HG03442 (cell line): Measurements from ENCODE around the gene FREM3.
"Not testable (repeated sequence)": the region's sequence is repeated elsewhere in the genome, so short reads cannot be mapped to it uniquely, and the experiment has no call there.

Experiments used
- ATAC-seq: cut with Tn5 transposase; IDR thresholded peaks from one replicate; pipeline ENCODE4 v1.9.1; 2021; ENCODE audit warnings: mild to moderate bottlenecking, moderate library complexity; ENCODE audit not compliant: unreplicated experiment

The FREM3 gene

DNA sequence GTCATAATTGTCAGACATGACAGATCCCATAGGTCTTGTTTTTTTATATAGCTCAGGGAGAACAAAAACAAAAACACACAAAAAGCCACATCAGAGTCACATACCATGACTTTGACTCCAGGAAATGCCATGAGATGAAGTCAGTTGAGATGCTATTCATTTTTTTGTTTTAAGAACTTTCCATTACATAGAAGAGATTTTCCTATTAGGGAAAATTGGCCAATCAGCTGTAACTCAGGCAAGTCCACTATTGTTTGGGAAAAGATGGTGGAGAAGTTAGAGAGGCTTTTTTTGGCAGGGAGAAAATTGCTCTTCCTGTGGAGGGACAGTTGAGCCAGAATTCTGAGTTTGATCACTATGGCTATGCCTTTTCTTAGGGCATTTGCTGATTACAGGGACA, 114.4 kb downstream of the FREM3 start:
- ATAC-seq, result no peak

DNA sequence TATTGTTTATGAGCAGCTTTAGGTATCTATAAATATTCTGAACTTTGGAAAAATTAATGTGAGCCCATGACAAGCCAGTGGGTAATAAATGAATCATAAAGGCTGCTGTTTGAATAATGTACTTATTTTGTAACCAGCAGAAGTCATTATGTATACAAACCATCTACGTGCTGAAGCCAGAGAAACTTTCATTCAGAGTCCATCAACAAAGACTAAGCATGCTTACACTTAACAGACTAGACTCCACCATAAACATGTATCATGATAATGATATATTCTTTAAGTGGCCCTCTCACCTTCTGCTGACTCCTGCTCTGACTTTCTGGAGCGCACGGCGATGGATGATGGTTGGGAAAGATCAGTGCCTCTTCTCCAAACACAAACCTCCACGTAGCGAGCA, 114.9 kb downstream of the FREM3 start:
- no peak for ATAC-seq

DNA sequence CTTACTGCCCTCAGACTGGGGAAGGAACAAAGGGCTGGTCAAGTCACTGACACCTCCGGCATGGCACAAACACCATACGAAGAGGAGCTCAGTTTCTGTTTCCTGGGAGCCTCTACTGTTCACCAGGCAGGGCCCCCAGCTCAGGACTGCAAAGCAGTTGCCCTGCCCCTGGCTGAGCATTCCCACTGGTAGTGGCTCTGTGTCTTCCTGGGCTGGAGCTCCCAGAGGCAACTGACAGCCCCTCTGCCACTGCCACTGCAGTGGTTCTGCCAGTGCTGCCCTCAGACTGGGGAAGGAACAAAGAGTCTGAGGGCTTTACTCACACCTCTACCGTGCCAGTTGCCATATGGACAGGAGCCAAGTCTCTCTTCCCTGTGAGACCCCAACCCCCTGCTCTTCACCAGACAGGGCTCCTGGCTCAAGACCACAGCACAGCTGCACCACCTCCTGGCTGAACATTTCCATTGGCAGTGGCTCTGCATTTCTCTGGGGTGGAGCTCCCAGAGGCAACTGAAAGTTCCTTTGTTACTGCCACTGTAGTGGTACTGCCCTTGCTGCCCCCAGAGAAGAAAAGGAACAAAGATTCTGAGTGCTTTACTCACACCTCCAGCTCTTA, 119.0 kb downstream of the FREM3 start:
- no peak for ATAC-seq

DNA sequence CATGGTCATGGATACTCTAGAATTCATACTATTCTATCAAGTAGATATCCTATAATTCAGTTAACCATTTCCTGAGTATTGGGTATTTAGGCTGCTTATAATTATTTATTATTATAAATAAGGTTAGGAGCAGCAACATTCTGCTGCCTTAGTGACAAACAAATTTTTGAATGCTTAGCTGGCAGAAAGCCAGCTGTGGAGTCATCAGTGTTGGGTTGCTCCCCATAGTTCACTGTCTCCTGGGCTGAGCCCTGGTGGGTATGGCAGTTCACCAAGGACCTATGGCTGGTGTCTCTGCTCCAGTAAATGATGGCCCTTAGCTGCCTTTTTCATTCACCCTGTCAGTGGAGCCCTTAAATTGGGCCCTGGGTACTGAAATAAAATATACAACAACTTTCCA, 125.1 kb downstream of the FREM3 start:
- no peak for ATAC-seq

DNA sequence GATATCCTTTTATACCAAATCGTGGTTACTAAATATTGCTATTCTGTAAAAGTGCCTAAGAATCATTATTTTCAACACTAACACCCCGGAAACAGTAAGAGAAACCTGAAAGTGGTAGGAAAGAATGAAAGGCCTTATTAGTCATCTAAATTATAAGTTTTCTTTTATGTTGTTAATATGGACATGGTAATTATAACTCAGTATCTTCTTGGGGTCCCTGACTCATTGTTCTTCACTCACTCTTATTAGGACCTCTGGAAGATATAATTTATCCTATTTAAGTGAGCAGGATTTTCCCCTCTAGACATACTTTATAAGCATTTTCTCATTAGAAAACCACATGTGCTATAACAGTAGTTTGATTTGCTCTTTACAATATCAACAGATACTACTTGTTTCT, 136.0 kb downstream of the FREM3 start:
- ATAC-seq, result no peak

GRCh38 chr4:143559757-143560147, 140.7 kb downstream of the FREM3 start:
- ATAC-seq, result peak; percentile 25

DNA sequence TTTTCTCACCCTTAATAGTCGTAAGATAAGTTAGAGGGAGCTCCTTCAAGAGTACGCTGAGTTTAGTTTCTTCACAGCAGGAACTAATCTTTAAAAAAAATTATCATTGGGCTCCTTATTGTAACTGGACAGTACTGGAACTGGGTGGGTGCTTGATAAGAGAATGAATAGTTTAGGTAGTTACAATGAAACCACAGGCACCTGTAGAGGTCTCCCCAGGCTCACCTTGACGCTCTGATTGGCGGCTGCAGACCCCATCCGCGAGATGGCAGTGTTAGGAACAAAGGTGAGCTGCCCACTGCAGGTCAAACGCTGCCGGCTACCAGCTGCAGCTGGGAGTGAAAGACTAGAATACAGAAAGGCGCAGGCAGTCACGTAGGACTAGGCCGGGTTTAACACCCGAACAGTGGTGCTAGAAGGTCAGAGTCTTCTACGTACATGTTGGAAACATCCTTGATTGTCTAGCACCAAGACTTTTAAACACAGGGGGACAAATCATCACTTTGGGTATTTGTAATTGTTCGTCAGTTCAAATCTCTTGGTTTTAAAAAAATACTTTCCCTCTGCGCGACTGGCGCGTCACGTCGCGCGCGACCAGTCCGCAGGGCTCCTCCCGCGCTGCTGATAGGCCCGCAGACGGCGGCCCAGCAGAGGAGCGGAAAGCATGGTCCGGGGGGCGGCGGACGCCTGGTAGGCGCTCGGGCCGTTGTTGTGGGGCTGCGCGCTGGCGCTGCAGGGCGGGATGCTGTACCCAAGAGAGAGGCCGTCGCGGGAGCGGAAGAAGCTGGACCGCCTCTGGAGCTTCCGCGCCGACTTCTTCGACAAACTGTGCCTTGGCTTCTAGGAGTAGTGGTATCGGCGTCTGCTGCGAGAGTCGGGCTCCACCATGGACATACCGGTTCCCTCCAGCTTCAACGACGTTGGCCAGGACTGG, 141.4 kb downstream of the FREM3 start:
- ATAC-seq, result peak; percentile 81

GRCh38 chr4:143558286-143558685, 142.2 kb downstream of the FREM3 start:
- no peak for ATAC-seq

- ATAC-seq, result no peak
Observed at GRCh38 chr4:143555676-143556075, 144.8 kb downstream of the FREM3 start.

DNA sequence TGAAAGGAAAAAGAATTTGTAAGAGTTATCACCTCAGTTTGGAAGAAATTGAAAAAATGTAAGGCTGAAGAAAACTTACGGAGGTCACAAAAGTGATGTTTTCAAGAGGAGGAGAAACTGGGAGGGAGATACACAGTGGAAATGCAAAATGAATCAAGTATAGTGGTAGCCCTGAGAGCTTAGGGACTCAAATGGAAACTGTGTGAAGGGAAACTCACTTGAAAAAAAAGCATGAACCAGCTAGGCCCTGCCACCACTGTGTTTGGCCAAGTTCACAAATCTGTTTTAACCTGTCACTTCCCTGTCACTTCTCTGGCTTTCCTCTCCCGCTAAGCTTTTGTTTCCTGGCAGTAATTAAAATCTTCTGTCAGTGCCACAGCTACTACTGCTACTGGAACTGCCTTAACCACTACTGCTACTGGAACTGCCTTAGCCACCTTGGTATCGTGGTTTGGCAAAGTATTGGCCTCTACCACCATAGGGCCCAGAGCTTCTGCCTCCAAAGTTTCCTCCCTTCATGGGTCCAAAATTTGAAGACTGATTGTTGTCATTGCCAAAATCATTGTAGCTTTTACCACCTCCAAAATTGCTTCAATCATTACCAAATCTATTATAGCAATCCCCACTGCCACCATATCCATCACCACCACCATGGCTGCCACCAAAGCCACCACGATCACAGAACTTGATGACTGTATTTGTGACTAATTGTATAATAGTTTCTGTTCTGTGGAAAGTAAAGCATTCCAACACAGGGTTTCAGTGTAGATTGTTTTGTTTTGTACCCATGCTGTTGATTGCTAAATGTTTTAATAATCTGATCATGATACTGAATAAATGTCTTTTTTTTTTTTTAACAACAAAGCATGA, 145.5 kb downstream of the FREM3 start:
- ATAC-seq, result peak; percentile 67

DNA sequence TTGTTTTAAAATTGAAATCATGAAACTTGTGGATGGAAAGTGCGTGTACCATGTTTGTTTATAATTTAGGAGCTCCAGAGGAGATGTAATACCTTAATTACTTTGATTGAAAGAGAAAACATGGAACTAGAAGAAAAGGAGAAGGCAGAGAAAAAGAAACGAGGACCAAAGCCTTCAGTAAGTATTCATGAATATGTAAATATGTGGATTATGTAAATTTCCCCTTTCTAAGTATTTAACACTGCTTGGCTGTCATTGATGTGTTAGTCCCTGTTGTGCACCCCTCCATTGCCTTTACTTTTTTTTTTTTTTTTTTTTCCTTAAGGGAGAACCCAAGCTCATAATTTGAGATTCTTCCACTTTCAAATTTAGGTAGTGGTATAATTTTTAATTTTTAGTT, 150.5 kb downstream of the FREM3 start:
- ATAC-seq, result no peak

DNA sequence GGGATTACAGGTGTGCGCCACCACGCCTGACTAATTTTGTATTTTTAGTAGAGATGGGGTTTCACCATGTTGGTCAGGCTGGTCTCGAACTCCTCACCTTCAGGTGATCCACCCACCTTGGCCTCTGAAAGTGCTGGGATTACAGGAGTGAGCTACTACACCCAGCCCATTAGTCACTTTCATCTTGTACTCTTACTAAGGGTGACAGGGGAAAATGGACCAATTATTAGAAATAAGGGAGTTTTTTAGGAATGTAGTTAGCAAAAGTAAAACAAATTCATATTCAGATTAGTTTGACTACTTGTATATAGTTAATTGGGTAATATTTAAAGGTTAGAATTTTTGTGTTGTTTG, 160.8 kb downstream of the FREM3 start:
- ATAC-seq, result no peak

DNA sequence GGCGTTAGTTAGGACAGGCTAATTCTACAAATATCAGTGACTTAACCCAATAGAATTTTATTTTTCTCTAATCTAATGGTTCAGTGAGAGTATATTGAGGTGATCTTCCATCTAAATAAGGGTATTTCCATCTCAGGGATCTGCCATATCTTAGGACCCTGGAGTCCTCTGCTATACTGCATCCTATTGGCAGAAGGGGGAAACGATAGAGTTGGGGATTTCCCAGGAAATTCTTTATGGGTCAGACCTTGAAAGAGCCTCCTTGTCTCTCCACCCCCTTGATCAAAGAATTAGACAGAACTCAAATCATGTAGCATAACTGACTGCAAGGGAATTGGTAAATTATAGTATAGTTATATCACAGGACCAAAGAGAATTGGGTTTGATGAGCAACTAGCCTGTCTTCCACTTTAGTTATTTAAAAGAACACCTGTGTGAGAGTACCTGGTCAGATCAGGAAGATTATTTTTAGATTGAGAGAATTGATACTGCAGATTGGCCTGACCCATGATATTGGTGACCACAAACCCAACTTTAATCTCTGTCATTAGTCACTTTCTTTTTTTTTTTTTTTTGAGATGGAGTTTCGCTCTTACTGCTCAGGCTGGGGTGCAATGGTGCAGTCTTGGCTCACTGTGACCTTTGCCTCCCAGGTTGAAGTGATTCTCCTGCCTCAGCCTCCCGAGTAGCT, 161.4 kb downstream of the FREM3 start:
- ATAC-seq, result no peak

DNA sequence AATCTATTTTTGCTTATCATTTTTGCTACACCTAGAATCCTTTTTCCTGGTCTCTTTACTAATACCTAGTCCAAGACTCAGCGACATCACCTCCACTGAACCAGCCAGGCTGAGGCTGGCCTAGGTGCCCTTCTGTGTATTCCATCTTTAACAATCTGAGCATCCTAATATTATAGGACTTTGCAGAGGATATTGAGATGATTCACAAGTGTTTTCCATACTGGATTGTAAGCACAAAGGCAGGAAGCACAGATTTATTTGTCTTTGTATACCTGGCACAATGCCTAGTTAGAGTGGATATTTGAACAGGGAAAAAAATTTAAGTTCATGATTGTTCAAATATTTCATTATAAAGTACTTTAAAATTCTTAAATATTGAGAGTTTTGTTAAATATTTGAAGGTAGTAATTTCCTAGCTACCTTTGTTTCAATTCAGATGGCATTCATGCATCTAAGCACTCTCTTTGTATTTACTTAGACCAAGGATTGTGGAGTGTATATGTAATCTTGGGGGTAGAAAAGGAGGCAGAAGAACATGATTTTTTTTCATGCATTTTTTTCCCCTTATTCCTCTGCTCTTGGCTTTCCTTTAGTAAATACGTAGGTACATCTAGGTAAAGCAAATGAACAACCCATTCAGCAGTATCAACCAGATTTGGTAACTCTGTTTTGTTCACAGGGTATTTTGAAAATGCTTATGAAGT, 168.5 kb downstream of the FREM3 start:
- ATAC-seq, result no peak

- ATAC-seq, result no peak
Observed at GRCh38 chr4:143531380-143531779, 169.1 kb downstream of the FREM3 start.

- ATAC-seq, result not testable (repeated sequence)
Observed at GRCh38 chr4:143528046-143528445, 172.4 kb downstream of the FREM3 start.
